Spleen (tissue), 11 donors: ENCODE results near the gene TRABD2B. TPM values are rescaled to one million over a fixed set of nuclear protein-coding genes. Genes with fewer than 3 reads are reported as not detected.

Source experiments
- DNase-seq: peaks from one replicate; pipeline ENCODE4 v3.0.0-alpha.2; 2020
- H3K27ac ChIP-seq, 8 donors: fragments of 200-600 bp; sonication (generic) in 7 of 8; 1 replicate in 4 of 8; 2 replicates in 4 of 8; pipeline versions ENCODE4 v1.5.0 to v1.8.0; 2016 to 2021; ENCODE audit warnings: inconsistent platforms in 4 of 8, mild to moderate bottlenecking in 4 of 8, moderate library complexity in 1 of 8
- H3K27me3 ChIP-seq, 7 donors: fragments of 200-600 bp; sonication (generic) in 6 of 7; replicated peaks in 1 of 7; 1 replicate in 4 of 7; 2 replicates in 3 of 7; pipeline versions ENCODE4 v1.5.0 to v1.8.0; 2016 to 2021; ENCODE audit warnings: inconsistent platforms in 3 of 7, mild to moderate bottlenecking in 1 of 7
- H3K36me3 ChIP-seq, 6 donors: fragments of 200-600 bp; sonication (generic) in 5 of 6; 1 replicate in 4 of 6; 2 replicates in 2 of 6; pipeline versions ENCODE4 v1.5.0 to v1.8.0; 2016 to 2021; ENCODE audit warnings: inconsistent platforms in 2 of 6
- H3K4me1 ChIP-seq, 6 donors: fragments of 200-600 bp; sonication (generic) in 5 of 6; 1 replicate in 3 of 6; 2 replicates in 3 of 6; pipeline versions ENCODE4 v1.5.0 to v1.8.0; 2016 to 2021; ENCODE audit warnings: inconsistent platforms in 3 of 6
- H3K4me3 ChIP-seq, 8 donors: fragments of 200-600 bp; sonication (generic) in 7 of 8; 1 replicate in 4 of 8; 2 replicates in 4 of 8; pipeline versions ENCODE4 v1.5.0 to v1.8.0; 2016 to 2021; ENCODE audit warnings: inconsistent platforms in 4 of 8, mild to moderate bottlenecking in 4 of 8, moderate library complexity in 2 of 8
- H3K9me3 ChIP-seq, 8 donors: fragments of 200-600 bp; sonication (generic) in 7 of 8; 1 replicate in 4 of 8; 2 replicates in 4 of 8; pipeline versions ENCODE4 v1.5.0 to v1.8.0; 2016 to 2021; ENCODE audit warnings: inconsistent platforms in 4 of 8
- CTCF ChIP-seq, 11 experiments: fragments of 200-600 bp in 7 of 11; fragments of 450-650 bp in 4 of 11; sonication (generic) in 4 of 11; IDR thresholded peaks in 8 of 11; conservative IDR thresholded peaks in 3 of 11; 1 replicate in 7 of 11; 2 replicates in 4 of 11; pipeline versions ENCODE4 v1.4.0 to v1.8.0; 2016 to 2021; ENCODE audit warnings: antibody characterized with exemption in 11 of 11, inconsistent platforms in 4 of 11, mild to moderate bottlenecking in 1 of 11
- POLR2A ChIP-seq, 3 donors: fragments of 450-650 bp; IDR thresholded peaks; one replicate each; pipeline ENCODE4 v1.5.1; 2017; ENCODE audit warnings: antibody characterized with exemption in 3 of 3, mild to moderate bottlenecking in 1 of 3
- POLR2AphosphoS5 ChIP-seq, 3 donors: sonication (generic); formaldehyde crosslinking; IDR thresholded peaks; one replicate each; pipeline ENCODE4 v1.5.1; 2017; ENCODE audit warnings: antibody characterized with exemption in 3 of 3
- WGBS, 5 donors: extraction: QIAGEN DNeasy Blood & Tissue Kit in 3 of 5; methylation state at CpG; one replicate each; pipeline versions ENCODE4 v1.1.5 to v1.1.7; 2013 to 2018; 5-methylcytosine and 5-hydroxymethylcytosine counted together
- intact Hi-C: fragments of 100-400 bp; cut with DNase I; formaldehyde crosslinking; loops from one replicate; pipeline ENCODE4 v1.15.0; 2023; ENCODE audit warnings: low total_unique reads
- polyA plus RNA-seq, 3 donors: library from polyadenylated mRNA; stranded (reverse); fragments of 200-250 nt; gene quantifications; one replicate each; pipeline ENCODE4 v1.2.1, GENCODE V29; 2013
- total RNA-seq, 7 donors: library from RNA; depleted of rRNA in 3 of 7; stranded (reverse); fragments of >200 nt in 3 of 7; fragmentation: NEBNext Ultra II Directional in 4 of 7; extraction: Animal tissue kit (Norgen Biotek cat#: 25700) in 4 of 7; gene quantifications; one replicate each; pipeline versions ENCODE4 v1.1.0 to v1.2.1, GENCODE V29; 2016 to 2021
- donor health status: healthy with polysubstance abuse.
- donor health status: DM: no; HTN: no; CAD: no; lungs with moderate emphysema.
- donor health status: DM: no; HTN: no; CAD: no.
- donor health status: Bipolar disorder and iron deficiency.
- donor health status: healthy.
- donor health status: DM: no; HTN: no; CAD: no.
- donor health status: DM: yes; HTN: yes; CAD: no.

Gene TRABD2B
- total and polyA plus RNA-seq, 10 donors = 0.11 to 3.5 (median 0.64) TPM

- TF ChIP-seq POLR2AphosphoS5 (IDR thresholded peaks at IDR 0.05) (no peak), CTCF (IDR thresholded peaks at IDR 0.05 in 8 of 11, conservative IDR thresholded peaks at IDR 0.05 in 3 of 11) (no peak), POLR2A (IDR thresholded peaks at IDR 0.05) (no peak)
- DNase-seq = no peak
- no peaks in the 10 kb centered on the region for H3K9me3 ChIP-seq
- no peak overlapping the region for H3K4me3 ChIP-seq
- 79 to 93% (median 87%) methylated on average over 3 of the region's 3 CpGs for WGBS, 5 donors
- intact Hi-C loops = no loop called here
- H3K27me3 ChIP-seq = peaks cover 0 to 5% (median 0%) of the 10 kb centered on the region in 7 donors
- peaks cover 0 to 17% (median 10%) of the 10 kb centered on the region in 6 donors for H3K4me1 ChIP-seq
- no peak overlapping the region for H3K27ac ChIP-seq
- H3K36me3 ChIP-seq = no peaks in the 10 kb centered on the region
Measured at GRCh38 chr1:48036710-48037355, 39.6 kb upstream of the TRABD2B start.

DNA sequence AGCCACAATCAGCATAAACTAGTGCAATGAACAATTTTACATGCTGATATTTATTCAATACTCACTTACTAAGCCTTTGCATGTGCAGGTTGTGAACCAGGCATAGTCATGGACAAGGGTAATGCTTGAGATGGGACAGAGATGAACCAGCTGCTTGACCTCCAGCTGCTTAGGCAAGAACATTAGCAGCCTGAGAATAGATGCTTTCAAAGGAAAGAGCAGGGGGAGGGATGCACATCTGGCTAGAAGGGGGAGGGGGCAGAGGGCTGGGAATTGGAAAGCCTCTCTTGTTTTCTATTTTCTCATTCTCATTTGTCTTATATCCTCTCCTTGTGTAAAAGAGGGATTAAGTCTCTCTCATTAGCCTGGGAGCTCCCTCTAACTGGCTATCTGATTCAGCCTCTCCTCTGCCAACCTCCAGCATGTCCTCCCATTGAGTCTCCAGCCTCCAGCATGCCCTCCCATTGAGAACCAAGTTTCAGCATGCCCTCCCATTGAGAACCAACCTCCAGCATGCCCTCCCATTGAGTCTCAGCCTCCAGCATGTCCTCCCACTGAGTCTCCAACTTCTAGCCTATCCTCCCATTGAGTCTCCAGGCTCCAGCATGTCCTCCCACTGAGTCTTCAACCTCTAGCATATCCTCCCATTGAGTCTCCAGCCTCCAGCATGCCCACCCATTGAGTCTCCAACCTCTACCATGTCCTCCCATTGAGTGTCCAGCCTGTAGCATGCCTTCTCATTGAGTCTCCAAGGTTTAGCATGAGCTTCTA lies 38.4 kb upstream of the TRABD2B start:
- peaks cover 0 to 17% (median 10%) of the 10 kb centered on the region in 6 donors for H3K4me1 ChIP-seq
- no peaks in the 10 kb centered on the region for H3K9me3 ChIP-seq
- H3K27me3 ChIP-seq = peaks cover 0 to 5% (median 0%) of the 10 kb centered on the region in 7 donors
- intact Hi-C loops = no loop called here
- no peak overlapping the region for H3K27ac ChIP-seq
- TF ChIP-seq POLR2AphosphoS5 (IDR thresholded peaks at IDR 0.05) = no peak
- no peak for TF ChIP-seq POLR2A (IDR thresholded peaks at IDR 0.05)
- no peak for TF ChIP-seq CTCF (IDR thresholded peaks at IDR 0.05 in 8 of 11, conservative IDR thresholded peaks at IDR 0.05 in 3 of 11)
- H3K36me3 ChIP-seq = no peaks in the 10 kb centered on the region
- no peak for DNase-seq
- H3K4me3 ChIP-seq = no peak overlapping the region

DNA sequence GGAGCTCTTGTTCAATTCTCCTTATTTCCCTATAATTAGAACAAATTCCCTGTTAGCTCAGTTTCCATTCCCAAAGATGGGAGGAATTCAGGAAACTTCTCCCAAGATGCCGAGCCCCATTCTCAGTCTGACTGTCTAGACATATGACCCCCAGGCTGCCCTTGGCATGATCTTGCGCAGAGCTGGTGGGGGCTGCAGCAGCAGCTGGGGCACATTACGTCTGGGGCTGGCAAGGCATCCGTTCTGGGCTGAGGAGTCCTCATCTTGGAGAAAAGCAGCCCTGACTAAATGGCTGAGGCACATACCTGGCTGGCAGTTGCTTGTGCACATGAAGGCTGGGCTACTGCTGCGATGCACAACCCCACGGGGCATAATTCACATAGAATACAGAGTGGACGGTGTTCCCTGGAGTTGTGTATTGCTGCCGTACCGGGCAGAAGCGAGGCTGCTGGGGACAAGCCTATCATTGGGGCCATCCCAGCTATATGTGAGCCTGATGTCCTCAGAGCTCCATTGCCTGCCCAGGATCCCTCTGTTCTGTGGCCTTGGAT lies 36.4 kb upstream of the TRABD2B start:
- Histone ChIP-seq H3K36me3 (no peaks in the 10 kb centered on the region), H3K9me3 (no peaks in the 10 kb centered on the region), H3K27ac (no peak overlapping the region), H3K27me3 (peaks cover 0 to 4% (median 0%) of the 10 kb centered on the region in 7 donors), H3K4me3 (no peak overlapping the region), H3K4me1 (no peaks in the 10 kb centered on the region)
- no peak for DNase-seq
- TF ChIP-seq CTCF (IDR thresholded peaks at IDR 0.05 in 8 of 11, conservative IDR thresholded peaks at IDR 0.05 in 3 of 11) (no peak), POLR2AphosphoS5 (IDR thresholded peaks at IDR 0.05) (peak in 1 of 3 donors; percentile 14)
- WGBS, 5 donors = 84 to 90% (median 85%) methylated on average over 7 to 10 of the region's 10 CpGs
- intact Hi-C loops = no loop called here

- Histone ChIP-seq H3K9me3 (no peaks in the 10 kb centered on the region), H3K4me1 (no peaks in the 10 kb centered on the region), H3K36me3 (no peaks in the 10 kb centered on the region), H3K27ac (no peak overlapping the region), H3K4me3 (no peak overlapping the region), H3K27me3 (peaks cover 0 to 4% (median 0%) of the 10 kb centered on the region in 7 donors)
- TF ChIP-seq POLR2A (IDR thresholded peaks at IDR 0.05) (no peak), POLR2AphosphoS5 (IDR thresholded peaks at IDR 0.05) (no peak), CTCF (IDR thresholded peaks at IDR 0.05 in 8 of 11, conservative IDR thresholded peaks at IDR 0.05 in 3 of 11) (no peak)
- 72 to 85% (median 79%) methylated on average over 2 to 3 of the region's 3 CpGs for WGBS, 5 donors
- intact Hi-C loops = no loop called here
- DNase-seq = no peak
Measured at GRCh38 chr1:48031676-48032075, 34.5 kb upstream of the TRABD2B start.
